OCI-LY7 (cell line): ENCODE measurements around the gene CHRD. TPM values are rescaled to one million over a fixed set of nuclear protein-coding genes. Genes with fewer than 3 reads are reported as not detected.

Source experiments
- BruUV-seq: library from RNA; stranded (reverse); fragments of 400-500 nt; replicated peaks from 2 replicates; lab custom pipeline; 2021; lab: Mats Ljungman, UMichigan
- CTCF ChIA-PET: fragments of 300-600 bp; sonication (Branson Sonifier 250); formaldehyde crosslinking; loops from one replicate; lab custom pipeline; 2022; ENCODE audit warnings: antibody characterized with exemption; ENCODE audit not compliant: unreplicated experiment; lab: Charles Lee
- POLR2A ChIA-PET: fragments of 300-600 bp; sonication (Branson Sonifier 250); formaldehyde crosslinking; loops from one replicate; lab custom pipeline; 2022; ENCODE audit warnings: antibody characterized with exemption; lab: Charles Lee
- DNase-seq: peaks from one replicate; pipeline ENCODE4 v3.0.0-alpha.2; 2015; ENCODE audit warnings: low spot score
- H2AFZ ChIP-seq: fragments of 200-600 bp; sonication (generic), shearing (Covaris generic); 2 replicates; pipeline ENCODE4 v1.6.1; 2014; ENCODE audit warnings: mild to moderate bottlenecking, antibody characterized with exemption, low read length, moderate library complexity
- H3K27ac ChIP-seq: fragments of 200-600 bp; sonication (generic); 2 replicates; pipeline ENCODE4 v1.5.1; 2014; ENCODE audit warnings: mixed run types, low read depth, mild to moderate bottlenecking, moderate library complexity, low read length, inconsistent platforms; ENCODE audit not compliant: poor library complexity, severe bottlenecking
- H3K36me3 ChIP-seq: fragments of 200-600 bp; sonication (generic); 2 replicates; pipeline ENCODE4 v1.6.1; 2014; ENCODE audit warnings: mild to moderate bottlenecking, antibody characterized with exemption, low read length, moderate library complexity, mixed read lengths; ENCODE audit not compliant: insufficient read depth
- H3K4me1 ChIP-seq: fragments of 200-600 bp; sonication (generic); 2 replicates; pipeline ENCODE4 v1.5.1; 2014; ENCODE audit warnings: mild to moderate bottlenecking, low read length; ENCODE audit not compliant: insufficient read depth, poor library complexity, severe bottlenecking
- H3K4me2 ChIP-seq: fragments of 200-600 bp; sonication (generic); 2 replicates; pipeline ENCODE4 v1.6.1; 2014; ENCODE audit warnings: mild to moderate bottlenecking, low read length
- H3K4me3 ChIP-seq: fragments of 200-600 bp; sonication (generic); 2 replicates; pipeline ENCODE4 v1.5.1; 2014; ENCODE audit warnings: mild to moderate bottlenecking, low read depth, low read length; ENCODE audit not compliant: poor library complexity, severe bottlenecking
- H3K79me2 ChIP-seq: fragments of 200-600 bp; sonication (generic); 2 replicates; pipeline ENCODE4 v1.6.1; 2016; ENCODE audit warnings: low read depth, mild to moderate bottlenecking, low read length, moderate library complexity, mixed read lengths; ENCODE audit not compliant: insufficient read depth
- H3K9me2 ChIP-seq: fragments of 200-600 bp; sonication (generic); 2 replicates; pipeline ENCODE4 v1.6.1; 2016; ENCODE audit warnings: mild to moderate bottlenecking, low read length, mixed read lengths; ENCODE audit not compliant: insufficient read depth
- H3K9me3 ChIP-seq: fragments of 200-600 bp; sonication (generic); 2 replicates; pipeline ENCODE4 v1.6.1; 2014; ENCODE audit warnings: mild to moderate bottlenecking, mixed run types, low read length, mixed read lengths
- H4K20me1 ChIP-seq: fragments of 200-600 bp; sonication (generic); 2 replicates; pipeline ENCODE4 v1.6.1; 2014; ENCODE audit warnings: mild to moderate bottlenecking, antibody characterized with exemption, low read length, moderate library complexity, mixed read lengths; ENCODE audit not compliant: insufficient read depth
- EZH2phosphoT487 ChIP-seq: fragments of 200-600 bp; sonication (generic); IDR thresholded peaks from 2 replicates; pipeline ENCODE4 v1.6.1; 2018; ENCODE audit warnings: low read depth, borderline replicate concordance, mild to moderate bottlenecking, mixed run types, antibody characterized with exemption, low read length, moderate library complexity, mixed read lengths
- intact Hi-C: fragments of 100-400 bp; cut with micrococcal nuclease; formaldehyde crosslinking; loops from one replicate; pipeline ENCODE4 v1.10.0; 2022; ENCODE audit not compliant: unreplicated experiment
- total RNA-seq, 2 experiments: library from RNA; depleted of rRNA in 1 of 2; stranded (reverse); fragments of >200 nt in 1 of 2; shearing (Covaris generic) in 1 of 2; gene quantifications; 2 replicates each; pipeline ENCODE4 v1.2.3, GENCODE V29; 2014 to 2022
- TF ChIP-seq, protein P1 (sequence below): fragments of 200-600 bp; sonication (generic); conservative IDR thresholded peaks from 2 replicates; pipeline ENCODE4 v1.5.1; 2014; ENCODE audit warnings: mild to moderate bottlenecking, antibody characterized with exemption, low read length, moderate library complexity, mixed read lengths

The CHRD gene
- total RNA-seq, 2 experiments from 2014 or later, result 0.16 TPM; not detected in 1

- Histone ChIP-seq H3K36me3 (peaks cover 10% of the 10 kb centered on the region), H4K20me1 (no peaks in the 10 kb centered on the region; the same call in 1 of the 2 replicates), H3K9me2 (no peaks in the 10 kb centered on the region), H3K4me3 (peak overlapping the region; percentile 97), H3K79me2 (peaks cover 19% of the 10 kb centered on the region; the same call in 1 of the 2 replicates), H3K27ac (no peak overlapping the region), H3K4me1 (peaks cover 23% of the 10 kb centered on the region), H3K4me2 (peak overlapping the region; percentile 84), H2AFZ (no peak overlapping the region), H3K9me3 (no peaks in the 10 kb centered on the region)
- no peak for TF ChIP-seq EZH2phosphoT487
- TF ChIP-seq, protein P1, sequence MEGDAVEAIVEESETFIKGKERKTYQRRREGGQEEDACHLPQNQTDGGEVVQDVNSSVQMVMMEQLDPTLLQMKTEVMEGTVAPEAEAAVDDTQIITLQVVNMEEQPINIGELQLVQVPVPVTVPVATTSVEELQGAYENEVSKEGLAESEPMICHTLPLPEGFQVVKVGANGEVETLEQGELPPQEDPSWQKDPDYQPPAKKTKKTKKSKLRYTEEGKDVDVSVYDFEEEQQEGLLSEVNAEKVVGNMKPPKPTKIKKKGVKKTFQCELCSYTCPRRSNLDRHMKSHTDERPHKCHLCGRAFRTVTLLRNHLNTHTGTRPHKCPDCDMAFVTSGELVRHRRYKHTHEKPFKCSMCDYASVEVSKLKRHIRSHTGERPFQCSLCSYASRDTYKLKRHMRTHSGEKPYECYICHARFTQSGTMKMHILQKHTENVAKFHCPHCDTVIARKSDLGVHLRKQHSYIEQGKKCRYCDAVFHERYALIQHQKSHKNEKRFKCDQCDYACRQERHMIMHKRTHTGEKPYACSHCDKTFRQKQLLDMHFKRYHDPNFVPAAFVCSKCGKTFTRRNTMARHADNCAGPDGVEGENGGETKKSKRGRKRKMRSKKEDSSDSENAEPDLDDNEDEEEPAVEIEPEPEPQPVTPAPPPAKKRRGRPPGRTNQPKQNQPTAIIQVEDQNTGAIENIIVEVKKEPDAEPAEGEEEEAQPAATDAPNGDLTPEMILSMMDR, result no peak
- CTCF ChIA-PET, result interaction anchor here (0.5 kb wide), 1 partner anchor 101 kb away, joined by 3 read pairs; no protein-coding TSS in a partner anchor
- DNase-seq, result no peak
- POLR2A ChIA-PET, result interaction anchor here (0.6 to 1.0 kb wide), 4 partner anchors 12 to 574 kb away, joined by 3 to 7 read pairs (median 4); no protein-coding TSS in a partner anchor
- BruUV-seq, result no TSS peak
- intact Hi-C loops, result loop anchor here (5.0 kb wide), 2 partner anchors 223 to 933 kb away; partner anchors contain the start of genes EIF2B5 and MCF2L2
Measured at GRCh38 chr3:184360070-184360928, 19.6 kb upstream of the CHRD start.

DNA sequence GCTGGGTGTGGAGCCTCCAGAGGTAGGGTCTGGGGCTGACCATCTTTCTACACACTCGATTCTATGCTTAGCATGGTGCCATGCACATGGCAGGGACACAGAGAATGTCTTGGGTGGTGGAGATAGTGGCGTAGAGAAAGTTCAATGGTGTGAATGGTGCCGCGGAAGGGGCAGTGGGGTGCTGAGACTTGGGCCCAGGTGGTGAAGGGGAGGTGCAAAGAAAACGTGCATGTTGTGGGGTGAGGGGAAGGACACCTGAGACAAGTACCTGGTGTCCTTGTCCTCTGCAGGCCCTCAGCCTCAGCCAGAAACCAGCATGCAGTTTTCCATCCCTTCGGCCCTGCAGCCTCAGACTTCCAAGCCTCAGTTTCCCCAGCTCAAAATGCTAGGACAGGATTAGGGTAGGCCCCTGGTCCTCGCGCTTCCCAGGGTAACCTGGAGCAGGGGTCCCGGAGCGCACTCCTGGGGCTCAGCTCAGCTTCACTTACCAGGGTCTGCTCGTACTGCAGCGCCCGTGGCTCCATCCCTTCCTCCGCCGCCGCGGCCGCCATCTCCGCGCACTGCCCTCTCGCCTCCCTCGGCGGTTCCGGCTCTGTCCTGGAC, 18.8 kb upstream of the CHRD start:
- Histone ChIP-seq H4K20me1 (no peaks in the 10 kb centered on the region; the same call in 1 of the 2 replicates), H3K4me2 (peak overlapping the region; percentile 84), H3K4me3 (peak overlapping the region; percentile 97), H3K9me2 (no peaks in the 10 kb centered on the region), H3K27ac (no peak overlapping the region), H3K79me2 (peaks cover 19% of the 10 kb centered on the region; the same call in 1 of the 2 replicates), H3K9me3 (no peaks in the 10 kb centered on the region), H3K36me3 (peaks cover 15% of the 10 kb centered on the region), H3K4me1 (peaks cover 23% of the 10 kb centered on the region), H2AFZ (peak overlapping the region; percentile 20; the same call in 1 of the 2 replicates)
- intact Hi-C loops, result loop anchor here (5.0 kb wide), 2 partner anchors 224 to 934 kb away; partner anchors contain the start of genes EIF2B5 and MCF2L2
- ChIA-PET CTCF (interaction anchor here (0.5 kb wide), 1 partner anchor 101 kb away, joined by 3 read pairs; no protein-coding TSS in a partner anchor), POLR2A (interaction anchor here (0.6 to 1.0 kb wide), 3 partner anchors 13 to 1227 kb away, joined by 3 to 7 read pairs (median 3); no protein-coding TSS in a partner anchor)
- no peak for DNase-seq
- no TSS peak for BruUV-seq
- no peak for TF ChIP-seq EZH2phosphoT487
- TF ChIP-seq, protein P1, result no peak
